ENCODE data around the gene B3GNT5. TPM values are rescaled to one million over a fixed set of nuclear protein-coding genes. Genes with fewer than 3 reads are reported as not detected.

The B3GNT5 gene
- total RNA-seq, 1 experiment from 2014 or later: 22.8 TPM

DNA sequence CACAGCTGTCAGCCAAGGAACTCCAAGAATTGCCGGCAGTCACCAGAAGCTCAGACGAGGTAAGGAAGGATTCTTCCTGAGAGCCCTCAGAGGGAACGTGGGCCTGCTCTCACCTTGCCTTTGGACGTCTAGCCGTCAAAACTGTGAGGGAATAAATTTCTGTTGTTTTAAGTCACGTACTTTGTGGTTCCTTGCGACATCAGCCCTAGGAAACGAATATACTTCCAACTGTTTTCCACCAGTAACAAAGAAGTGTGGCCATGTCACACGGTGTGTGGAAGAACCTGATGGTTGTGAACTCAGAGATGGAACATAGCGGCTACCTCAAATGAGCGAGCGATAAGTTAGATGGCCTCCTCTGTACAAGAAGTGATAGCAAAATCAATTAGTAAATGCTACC, 41.0 kb upstream of the B3GNT5 start:
- Histone ChIP-seq H3K27ac (ENCODE audit: low read length) (no peak overlapping the region), H3K27me3 (ENCODE audit: control insufficient read depth, insufficient read depth, low read length) (no peaks in the 10 kb centered on the region; the same call in 1 of the 2 replicates), H3K36me3 (ENCODE audit: control insufficient read depth, insufficient read depth, low read length) (no peaks in the 10 kb centered on the region), H3K4me1 (ENCODE audit: control insufficient read depth, insufficient read depth, low read length) (no peaks in the 10 kb centered on the region), H3K4me3 (ENCODE audit: low read depth in 2 of 2, low read length in 2 of 2) (no peak overlapping the region), H3K9me3 (ENCODE audit: control insufficient read depth, insufficient read depth, low read depth, low read length) (no peaks in the 10 kb centered on the region)
- CTCF ChIA-PET: no interaction called here
- ATAC-seq (no peak), DNase-seq (ENCODE audit: low read depth, low spot score) (no peak)
- no peak for TF ChIP-seq POLR2AphosphoS5 (IDR thresholded peaks at IDR 0.05; ENCODE audit: low read depth, low read length)
- no peak for TF ChIP-seq SIN3A (IDR thresholded peaks at IDR 0.05; ENCODE audit: borderline replicate concordance, insufficient read depth, low read depth, low read length)
- TF ChIP-seq, protein P1, sequence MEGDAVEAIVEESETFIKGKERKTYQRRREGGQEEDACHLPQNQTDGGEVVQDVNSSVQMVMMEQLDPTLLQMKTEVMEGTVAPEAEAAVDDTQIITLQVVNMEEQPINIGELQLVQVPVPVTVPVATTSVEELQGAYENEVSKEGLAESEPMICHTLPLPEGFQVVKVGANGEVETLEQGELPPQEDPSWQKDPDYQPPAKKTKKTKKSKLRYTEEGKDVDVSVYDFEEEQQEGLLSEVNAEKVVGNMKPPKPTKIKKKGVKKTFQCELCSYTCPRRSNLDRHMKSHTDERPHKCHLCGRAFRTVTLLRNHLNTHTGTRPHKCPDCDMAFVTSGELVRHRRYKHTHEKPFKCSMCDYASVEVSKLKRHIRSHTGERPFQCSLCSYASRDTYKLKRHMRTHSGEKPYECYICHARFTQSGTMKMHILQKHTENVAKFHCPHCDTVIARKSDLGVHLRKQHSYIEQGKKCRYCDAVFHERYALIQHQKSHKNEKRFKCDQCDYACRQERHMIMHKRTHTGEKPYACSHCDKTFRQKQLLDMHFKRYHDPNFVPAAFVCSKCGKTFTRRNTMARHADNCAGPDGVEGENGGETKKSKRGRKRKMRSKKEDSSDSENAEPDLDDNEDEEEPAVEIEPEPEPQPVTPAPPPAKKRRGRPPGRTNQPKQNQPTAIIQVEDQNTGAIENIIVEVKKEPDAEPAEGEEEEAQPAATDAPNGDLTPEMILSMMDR (IDR thresholded peaks at IDR 0.05): no peak
- TF ChIP-seq, protein P2, sequence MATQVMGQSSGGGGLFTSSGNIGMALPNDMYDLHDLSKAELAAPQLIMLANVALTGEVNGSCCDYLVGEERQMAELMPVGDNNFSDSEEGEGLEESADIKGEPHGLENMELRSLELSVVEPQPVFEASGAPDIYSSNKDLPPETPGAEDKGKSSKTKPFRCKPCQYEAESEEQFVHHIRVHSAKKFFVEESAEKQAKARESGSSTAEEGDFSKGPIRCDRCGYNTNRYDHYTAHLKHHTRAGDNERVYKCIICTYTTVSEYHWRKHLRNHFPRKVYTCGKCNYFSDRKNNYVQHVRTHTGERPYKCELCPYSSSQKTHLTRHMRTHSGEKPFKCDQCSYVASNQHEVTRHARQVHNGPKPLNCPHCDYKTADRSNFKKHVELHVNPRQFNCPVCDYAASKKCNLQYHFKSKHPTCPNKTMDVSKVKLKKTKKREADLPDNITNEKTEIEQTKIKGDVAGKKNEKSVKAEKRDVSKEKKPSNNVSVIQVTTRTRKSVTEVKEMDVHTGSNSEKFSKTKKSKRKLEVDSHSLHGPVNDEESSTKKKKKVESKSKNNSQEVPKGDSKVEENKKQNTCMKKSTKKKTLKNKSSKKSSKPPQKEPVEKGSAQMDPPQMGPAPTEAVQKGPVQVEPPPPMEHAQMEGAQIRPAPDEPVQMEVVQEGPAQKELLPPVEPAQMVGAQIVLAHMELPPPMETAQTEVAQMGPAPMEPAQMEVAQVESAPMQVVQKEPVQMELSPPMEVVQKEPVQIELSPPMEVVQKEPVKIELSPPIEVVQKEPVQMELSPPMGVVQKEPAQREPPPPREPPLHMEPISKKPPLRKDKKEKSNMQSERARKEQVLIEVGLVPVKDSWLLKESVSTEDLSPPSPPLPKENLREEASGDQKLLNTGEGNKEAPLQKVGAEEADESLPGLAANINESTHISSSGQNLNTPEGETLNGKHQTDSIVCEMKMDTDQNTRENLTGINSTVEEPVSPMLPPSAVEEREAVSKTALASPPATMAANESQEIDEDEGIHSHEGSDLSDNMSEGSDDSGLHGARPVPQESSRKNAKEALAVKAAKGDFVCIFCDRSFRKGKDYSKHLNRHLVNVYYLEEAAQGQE (IDR thresholded peaks at IDR 0.05; ENCODE audit: insufficient read depth in 1 of 2, low read depth in 2 of 2, low read length in 1 of 2): no peak
- TF ChIP-seq TCF7L2 (IDR thresholded peaks at IDR 0.05; ENCODE audit: low read depth, low read length): no peak
- intact Hi-C loops (cut with micrococcal nuclease; ENCODE audit: unreplicated experiment): no loop called here
- BruUV-seq (replicated peaks): no TSS peak
- POLR2A ChIA-PET: no interaction called here
- in situ Hi-C loops (cut with HindIII; ENCODE audit: low pct_unique_long_range_greater_than_20kb, low sequenced_read_pairs): no loop called here

DNA sequence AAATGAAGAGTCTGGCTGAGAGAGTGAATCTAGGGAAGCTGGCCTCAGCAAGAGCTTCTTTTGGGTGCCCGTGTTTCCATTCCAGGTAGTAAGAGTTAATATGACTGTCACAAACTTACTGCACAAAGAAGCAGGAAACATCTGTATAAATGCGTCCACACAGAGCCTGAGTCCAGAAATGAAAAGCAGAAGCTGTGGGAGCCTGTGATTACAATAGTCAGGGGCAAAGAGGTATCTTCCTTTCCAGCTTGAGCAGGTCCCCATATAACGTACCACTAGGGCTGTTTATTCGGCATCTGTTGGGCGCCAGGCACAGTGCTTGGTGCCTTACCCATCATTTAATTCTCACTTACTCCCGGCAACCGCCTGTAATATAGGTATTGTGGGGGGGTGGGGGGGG, 40.5 kb upstream of the B3GNT5 start:
- ATAC-seq (no peak), DNase-seq (ENCODE audit: low read depth, low spot score) (no peak)
- intact Hi-C loops (cut with micrococcal nuclease; ENCODE audit: unreplicated experiment) (no loop called here), in situ Hi-C loops (cut with HindIII; ENCODE audit: low pct_unique_long_range_greater_than_20kb, low sequenced_read_pairs) (no loop called here)
- H3K9me3 ChIP-seq (ENCODE audit: control insufficient read depth, insufficient read depth, low read depth, low read length): no peaks in the 10 kb centered on the region
- POLR2A ChIA-PET: no interaction called here
- H3K27ac ChIP-seq (ENCODE audit: low read length): no peak overlapping the region
- H3K4me1 ChIP-seq (ENCODE audit: control insufficient read depth, insufficient read depth, low read length): no peaks in the 10 kb centered on the region
- no TSS peak for BruUV-seq (replicated peaks)
- TF ChIP-seq, protein P1 (IDR thresholded peaks at IDR 0.05): no peak
- TF ChIP-seq TCF7L2 (IDR thresholded peaks at IDR 0.05; ENCODE audit: low read depth, low read length): no peak
- TF ChIP-seq, protein P2 (IDR thresholded peaks at IDR 0.05; ENCODE audit: insufficient read depth in 1 of 2, low read depth in 2 of 2, low read length in 1 of 2): no peak
- no peak overlapping the region for H3K4me3 ChIP-seq (ENCODE audit: low read depth in 2 of 2, low read length in 2 of 2)
- no peaks in the 10 kb centered on the region; the same call in 1 of the 2 replicates for H3K27me3 ChIP-seq (ENCODE audit: control insufficient read depth, insufficient read depth, low read length)
- no peaks in the 10 kb centered on the region for H3K36me3 ChIP-seq (ENCODE audit: control insufficient read depth, insufficient read depth, low read length)
- CTCF ChIA-PET: no interaction called here

Measured in Panc1 (cell line).